ENCODE data around the gene SBF1.
"Not testable (repeated sequence)": the region's sequence is repeated elsewhere in the genome, so short reads cannot be mapped to it uniquely, and the experiment has no call there.

SBF1 gene, protein sequence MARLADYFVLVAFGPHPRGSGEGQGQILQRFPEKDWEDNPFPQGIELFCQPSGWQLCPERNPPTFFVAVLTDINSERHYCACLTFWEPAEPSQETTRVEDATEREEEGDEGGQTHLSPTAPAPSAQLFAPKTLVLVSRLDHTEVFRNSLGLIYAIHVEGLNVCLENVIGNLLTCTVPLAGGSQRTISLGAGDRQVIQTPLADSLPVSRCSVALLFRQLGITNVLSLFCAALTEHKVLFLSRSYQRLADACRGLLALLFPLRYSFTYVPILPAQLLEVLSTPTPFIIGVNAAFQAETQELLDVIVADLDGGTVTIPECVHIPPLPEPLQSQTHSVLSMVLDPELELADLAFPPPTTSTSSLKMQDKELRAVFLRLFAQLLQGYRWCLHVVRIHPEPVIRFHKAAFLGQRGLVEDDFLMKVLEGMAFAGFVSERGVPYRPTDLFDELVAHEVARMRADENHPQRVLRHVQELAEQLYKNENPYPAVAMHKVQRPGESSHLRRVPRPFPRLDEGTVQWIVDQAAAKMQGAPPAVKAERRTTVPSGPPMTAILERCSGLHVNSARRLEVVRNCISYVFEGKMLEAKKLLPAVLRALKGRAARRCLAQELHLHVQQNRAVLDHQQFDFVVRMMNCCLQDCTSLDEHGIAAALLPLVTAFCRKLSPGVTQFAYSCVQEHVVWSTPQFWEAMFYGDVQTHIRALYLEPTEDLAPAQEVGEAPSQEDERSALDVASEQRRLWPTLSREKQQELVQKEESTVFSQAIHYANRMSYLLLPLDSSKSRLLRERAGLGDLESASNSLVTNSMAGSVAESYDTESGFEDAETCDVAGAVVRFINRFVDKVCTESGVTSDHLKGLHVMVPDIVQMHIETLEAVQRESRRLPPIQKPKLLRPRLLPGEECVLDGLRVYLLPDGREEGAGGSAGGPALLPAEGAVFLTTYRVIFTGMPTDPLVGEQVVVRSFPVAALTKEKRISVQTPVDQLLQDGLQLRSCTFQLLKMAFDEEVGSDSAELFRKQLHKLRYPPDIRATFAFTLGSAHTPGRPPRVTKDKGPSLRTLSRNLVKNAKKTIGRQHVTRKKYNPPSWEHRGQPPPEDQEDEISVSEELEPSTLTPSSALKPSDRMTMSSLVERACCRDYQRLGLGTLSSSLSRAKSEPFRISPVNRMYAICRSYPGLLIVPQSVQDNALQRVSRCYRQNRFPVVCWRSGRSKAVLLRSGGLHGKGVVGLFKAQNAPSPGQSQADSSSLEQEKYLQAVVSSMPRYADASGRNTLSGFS (N-terminal part only)

GRCh38 chr22:50474710-50475651, at the start of gene SBF1:
TSS of gene SBF1 (minus strand) at chr22:50475035. CDS start at chr22:50474840, 195 bp downstream.
- peak; percentile 88 for DNase-seq (ENCODE audit: low spot score)

- DNase-seq (ENCODE audit: low spot score): peak; percentile 33
Observed at GRCh38 chr22:50523806-50524675, 49.2 kb upstream of the SBF1 start.

DNA sequence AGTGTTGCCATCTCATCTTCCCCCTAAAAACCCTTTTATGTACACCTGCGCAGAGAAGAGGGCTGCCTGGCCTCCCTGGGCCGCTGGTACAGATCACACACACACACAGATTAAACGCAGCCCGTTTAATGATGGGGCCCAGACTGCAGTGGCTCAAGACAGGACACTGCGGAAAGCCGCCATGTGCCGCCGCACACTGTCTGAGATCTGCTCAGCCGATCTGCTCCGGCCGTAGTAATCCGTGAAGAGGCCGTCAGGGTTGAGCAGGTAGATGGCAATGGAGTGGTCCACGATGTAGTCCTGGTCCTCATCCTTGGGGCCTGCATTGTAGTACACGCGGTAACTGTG, 48.6 kb upstream of the SBF1 start:
- DNase-seq (ENCODE audit: low spot score): no peak

- DNase-seq (ENCODE audit: low spot score): no peak
Observed at GRCh38 chr22:50522806-50523438, 48.1 kb upstream of the SBF1 start.

DNA sequence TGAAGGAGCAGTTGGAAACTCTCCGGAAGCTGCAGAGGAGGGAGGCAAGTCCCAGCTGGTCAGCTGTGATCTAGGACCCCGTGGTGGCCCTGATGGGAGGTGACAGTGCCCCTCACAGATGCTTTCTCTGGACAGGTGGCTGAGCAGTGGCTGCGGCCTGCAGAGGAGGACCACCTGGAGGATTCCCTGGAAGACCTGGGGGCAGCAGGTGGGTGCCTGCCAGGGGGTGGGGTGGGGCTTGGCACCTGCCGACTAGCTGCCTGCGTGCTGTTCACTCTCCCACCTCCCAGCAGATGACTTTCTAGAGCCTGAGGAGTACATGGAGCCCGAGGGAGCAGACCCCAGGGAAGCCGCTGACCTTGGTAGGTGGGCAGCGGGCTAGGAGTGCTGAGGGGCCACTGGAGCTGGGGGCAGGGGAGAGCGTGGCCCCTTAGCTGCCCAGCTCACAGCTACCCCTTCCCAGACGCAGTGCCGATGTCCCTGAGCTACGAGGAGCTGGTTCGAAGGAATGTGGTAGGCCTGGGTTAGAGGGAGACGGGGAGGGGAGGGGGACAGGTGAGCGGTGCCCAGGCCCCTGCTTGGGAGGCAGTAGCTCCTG, 47.5 kb upstream of the SBF1 start:
- no peak for DNase-seq (ENCODE audit: low spot score)

- no peak for DNase-seq (ENCODE audit: low spot score)
Observed at GRCh38 chr22:50521710-50522109, 46.9 kb upstream of the SBF1 start.

DNA sequence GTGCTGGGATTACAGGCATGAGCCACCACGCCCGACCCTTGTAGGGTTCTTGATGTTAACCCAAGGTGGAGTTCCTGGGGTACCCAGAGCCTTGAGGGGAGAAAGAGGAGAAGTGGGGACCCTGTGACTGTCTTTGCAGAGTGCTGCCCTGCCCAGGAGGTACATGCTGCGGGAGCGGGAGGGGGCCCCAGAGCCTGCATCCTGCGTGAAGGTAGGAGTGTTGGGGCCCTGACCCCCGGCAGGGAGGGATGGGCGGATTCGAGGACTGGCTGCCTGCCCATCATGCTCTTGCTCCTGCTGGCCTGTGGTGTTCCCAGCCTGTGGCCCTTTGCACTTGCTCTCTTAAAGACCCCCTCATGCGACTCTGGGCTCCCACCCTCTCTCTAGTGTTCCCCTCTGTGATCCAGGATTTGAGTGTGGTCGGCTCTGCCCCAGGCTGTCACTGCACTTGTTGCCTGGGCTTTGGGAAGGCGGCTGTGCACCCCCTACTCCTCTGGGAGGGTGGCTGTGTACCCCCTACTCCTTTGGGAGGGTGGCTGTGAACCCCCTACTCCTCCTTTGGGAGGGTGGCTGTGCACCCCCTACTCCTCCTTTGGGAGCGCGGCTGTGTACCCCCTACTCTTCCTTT, 46.1 kb upstream of the SBF1 start:
- DNase-seq (ENCODE audit: low spot score): no peak

DNA sequence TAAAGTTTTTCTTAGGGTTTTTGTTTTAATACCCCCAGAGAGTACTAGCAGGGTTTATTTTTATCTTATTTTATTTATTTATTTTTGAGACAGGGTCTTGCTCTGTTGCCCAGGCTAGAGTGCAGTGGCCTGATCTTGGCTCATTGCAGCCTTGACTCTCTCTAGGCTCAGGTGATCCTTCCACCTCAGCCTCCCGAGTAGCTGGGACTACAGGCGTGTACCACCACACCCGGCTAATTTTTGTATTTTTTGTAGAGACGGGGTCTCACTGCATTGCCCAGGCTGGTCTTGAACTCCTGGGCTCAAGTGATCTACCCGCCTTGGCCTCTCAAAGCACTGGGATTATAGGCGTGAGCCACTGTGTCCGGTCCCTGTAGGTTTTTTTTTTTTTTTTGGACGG, 45.3 kb upstream of the SBF1 start:
- DNase-seq (ENCODE audit: low spot score): not testable (repeated sequence)

DNA sequence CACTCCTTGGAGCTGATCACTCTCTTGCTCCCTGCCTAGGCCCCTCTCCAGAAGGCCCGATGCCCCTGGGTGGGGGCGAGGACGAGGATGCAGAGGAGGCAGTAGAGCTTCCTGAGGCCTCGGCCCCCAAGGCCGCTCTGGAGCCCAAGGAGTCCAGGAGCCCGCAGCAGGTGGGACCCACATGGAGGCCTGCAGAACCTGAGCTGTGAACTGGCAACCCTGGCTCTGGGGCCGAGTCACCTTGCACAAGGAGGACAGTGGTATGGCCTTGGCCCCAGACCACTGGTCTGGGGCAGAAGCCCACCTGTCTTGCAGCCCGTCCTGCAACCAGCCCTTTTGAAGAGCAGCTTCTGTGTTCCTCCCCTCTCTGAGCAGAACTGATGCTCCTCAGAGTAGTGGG, 44.3 kb upstream of the SBF1 start:
- DNase-seq (ENCODE audit: low spot score): no peak

DNA sequence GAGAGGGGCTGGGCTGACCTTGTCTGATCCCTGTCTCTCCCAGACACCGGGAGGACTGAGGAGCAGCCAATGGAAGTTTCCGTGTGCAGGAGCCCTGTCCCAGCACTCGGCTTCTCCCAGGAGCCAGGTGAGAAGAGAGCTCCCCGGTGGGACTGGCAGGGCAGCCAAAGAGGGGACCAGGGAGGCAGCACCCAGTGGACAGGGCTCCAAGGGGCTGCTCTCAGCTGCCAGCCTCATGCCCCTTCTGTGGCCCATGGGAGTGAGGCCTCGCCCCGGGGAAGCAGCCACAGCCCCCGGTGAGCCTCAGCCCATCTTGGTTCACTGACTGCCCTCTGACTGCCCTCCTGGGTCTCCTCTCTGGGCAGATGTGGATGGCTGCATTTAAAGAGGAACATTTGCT, 43.8 kb upstream of the SBF1 start:
- no peak for DNase-seq (ENCODE audit: low spot score)

- DNase-seq (ENCODE audit: low spot score): no peak
Observed at GRCh38 chr22:50517495-50518260, 42.8 kb upstream of the SBF1 start.

- no peak for DNase-seq (ENCODE audit: low spot score)
Observed at GRCh38 chr22:50516891-50517290, 42.1 kb upstream of the SBF1 start.

DNA sequence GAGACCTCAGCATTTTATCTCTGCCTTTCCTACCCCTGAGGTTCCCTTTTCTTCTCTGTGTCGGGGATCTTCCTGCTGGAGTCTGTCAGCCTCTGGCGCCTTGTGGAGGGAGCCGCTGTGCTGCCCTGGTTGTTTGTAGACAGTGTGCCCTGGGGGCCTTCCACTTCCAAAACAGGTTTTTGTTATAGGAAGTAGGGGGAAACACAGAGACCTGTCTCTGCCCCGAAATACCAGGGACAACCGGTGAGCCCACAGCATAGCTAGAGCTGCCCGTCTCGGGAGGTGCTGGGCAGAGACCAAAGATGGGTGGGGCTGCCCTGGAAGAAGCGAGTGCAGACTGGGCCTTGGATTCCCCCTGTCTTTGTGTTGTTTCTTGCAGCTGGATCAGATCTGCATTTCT, 41.2 kb upstream of the SBF1 start:
- no peak for DNase-seq (ENCODE audit: low spot score)

- DNase-seq (ENCODE audit: low spot score): no peak
Observed at GRCh38 chr22:50513175-50513574, 38.3 kb upstream of the SBF1 start.

DNA sequence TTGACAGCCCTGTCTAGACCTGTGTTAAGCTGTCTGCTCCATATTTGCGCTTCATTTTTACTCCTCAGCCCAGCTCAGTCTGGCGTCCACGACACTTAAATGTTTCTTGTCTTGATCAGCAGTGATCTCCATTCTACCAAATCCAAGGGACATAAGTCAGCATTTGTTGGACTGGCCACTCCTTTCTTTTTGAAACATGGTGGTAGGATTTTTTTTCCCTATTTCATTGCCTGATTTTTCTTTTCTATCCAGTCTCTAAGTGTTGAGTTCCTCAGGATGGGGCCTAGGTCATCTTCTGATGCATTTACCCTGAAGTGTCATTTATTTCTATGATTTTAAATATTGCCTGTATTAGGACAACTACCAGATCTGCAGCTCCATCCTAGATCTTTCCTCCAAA, 34.1 kb upstream of the SBF1 start:
- DNase-seq (ENCODE audit: low spot score): no peak

- peak; percentile 98 for DNase-seq (ENCODE audit: low spot score)
Observed at GRCh38 chr22:50507991-50508884, 33.4 kb upstream of the SBF1 start, which contains the start of gene NCAPH2. TSS of gene NCAPH2 (plus strand) at chr22:50508224. CDS start at chr22:50508338, 114 bp downstream.

DNA sequence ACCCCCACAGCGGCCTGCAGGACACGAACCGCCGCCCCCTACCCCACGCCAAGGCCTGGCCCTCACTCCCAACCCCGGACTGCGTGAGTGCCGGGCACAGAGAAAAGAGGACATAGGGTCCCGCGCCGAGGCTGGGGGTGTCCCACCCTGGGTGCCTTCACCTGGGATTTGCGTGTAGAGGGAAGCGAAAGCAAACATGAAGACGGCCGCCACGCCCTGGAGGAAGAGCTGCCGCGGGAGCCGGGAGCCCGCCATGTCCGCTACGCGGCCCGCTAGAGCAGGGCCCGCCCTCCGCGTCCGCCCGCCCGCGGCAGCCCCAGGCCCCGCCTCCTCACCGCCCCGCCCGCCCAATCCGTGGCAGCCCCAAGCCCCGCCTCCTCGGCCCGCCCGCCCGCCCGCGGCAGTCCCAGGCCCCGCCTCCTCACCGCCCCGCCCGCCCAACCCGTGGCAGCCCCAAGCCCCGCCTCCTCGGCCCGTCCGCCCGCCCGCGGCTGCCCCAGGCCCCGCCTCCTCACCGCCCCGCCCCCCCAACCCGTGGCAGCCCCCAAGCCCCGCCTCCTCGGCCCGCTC, 32.7 kb upstream of the SBF1 start, which contains the start of gene LMF2:
Gene LMF2 (minus strand): TSS at position 282 of the 570 bp plus-strand sequence. CDS start 27 bp downstream, at position 255.
- peak; percentile 86 for DNase-seq (ENCODE audit: low spot score)
